HG02970 (cell line): ENCODE measurements around the gene ATG16L1.
"Not testable (repeated sequence)": the region's sequence is repeated elsewhere in the genome, so short reads cannot be mapped to it uniquely, and the experiment has no call there.

ENCODE experiments used
- ATAC-seq: cut with Tn5 transposase; IDR thresholded peaks from one replicate; pipeline ENCODE4 v1.9.1; 2021; ENCODE audit warnings: mild to moderate bottlenecking, moderate library complexity, moderate number of reproducible peaks; ENCODE audit not compliant: unreplicated experiment, low FRiP score

Gene ATG16L1

GRCh38 chr2:233326500-233326899 is 75.0 kb downstream of the ATG16L1 start:
- ATAC-seq: no peak

- ATAC-seq: no peak
Observed at GRCh38 chr2:233328922-233329321, 77.4 kb downstream of the ATG16L1 start.

GRCh38 chr2:233329489-233330135 is 78.1 kb downstream of the ATG16L1 start:
- ATAC-seq: no peak

- peak; percentile 66 for ATAC-seq
Observed at GRCh38 chr2:233331536-233331935, 80.1 kb downstream of the ATG16L1 start.

GRCh38 chr2:233332125-233332524 is 80.7 kb downstream of the ATG16L1 start:
- ATAC-seq: no peak

GRCh38 chr2:233334915-233335314 is 83.4 kb downstream of the ATG16L1 start:
- ATAC-seq: no peak

- ATAC-seq: not testable (repeated sequence)
Observed at GRCh38 chr2:233336091-233336490, 84.6 kb downstream of the ATG16L1 start.

- no peak for ATAC-seq
Observed at GRCh38 chr2:233336541-233336940, 85.1 kb downstream of the ATG16L1 start.

GRCh38 chr2:233338046-233338445 is 86.6 kb downstream of the ATG16L1 start:
- no peak for ATAC-seq

GRCh38 chr2:233338812-233339368 is 87.4 kb downstream of the ATG16L1 start:
- no peak for ATAC-seq

GRCh38 chr2:233339427-233339826 is 88.0 kb downstream of the ATG16L1 start:
- ATAC-seq: no peak

GRCh38 chr2:233341296-233341695 is 89.8 kb downstream of the ATG16L1 start:
- ATAC-seq: no peak

GRCh38 chr2:233342301-233342700 is 90.8 kb downstream of the ATG16L1 start:
- ATAC-seq: no peak

- ATAC-seq: no peak
Observed at GRCh38 chr2:233343171-233343705, 91.8 kb downstream of the ATG16L1 start.
